NCI-H2171 treated with DMSO at 0.1 percent for 48 hours (cell line): ENCODE data around the gene VCPKMT.
A peak's percentile ranks its signal among the peaks of the same experiment; 100 is the strongest.

ENCODE experiments used
- DNase-seq: peaks from one replicate; lab custom pipeline; 2025; lab: John Stamatoyannopoulos, UW

The VCPKMT gene

DNA sequence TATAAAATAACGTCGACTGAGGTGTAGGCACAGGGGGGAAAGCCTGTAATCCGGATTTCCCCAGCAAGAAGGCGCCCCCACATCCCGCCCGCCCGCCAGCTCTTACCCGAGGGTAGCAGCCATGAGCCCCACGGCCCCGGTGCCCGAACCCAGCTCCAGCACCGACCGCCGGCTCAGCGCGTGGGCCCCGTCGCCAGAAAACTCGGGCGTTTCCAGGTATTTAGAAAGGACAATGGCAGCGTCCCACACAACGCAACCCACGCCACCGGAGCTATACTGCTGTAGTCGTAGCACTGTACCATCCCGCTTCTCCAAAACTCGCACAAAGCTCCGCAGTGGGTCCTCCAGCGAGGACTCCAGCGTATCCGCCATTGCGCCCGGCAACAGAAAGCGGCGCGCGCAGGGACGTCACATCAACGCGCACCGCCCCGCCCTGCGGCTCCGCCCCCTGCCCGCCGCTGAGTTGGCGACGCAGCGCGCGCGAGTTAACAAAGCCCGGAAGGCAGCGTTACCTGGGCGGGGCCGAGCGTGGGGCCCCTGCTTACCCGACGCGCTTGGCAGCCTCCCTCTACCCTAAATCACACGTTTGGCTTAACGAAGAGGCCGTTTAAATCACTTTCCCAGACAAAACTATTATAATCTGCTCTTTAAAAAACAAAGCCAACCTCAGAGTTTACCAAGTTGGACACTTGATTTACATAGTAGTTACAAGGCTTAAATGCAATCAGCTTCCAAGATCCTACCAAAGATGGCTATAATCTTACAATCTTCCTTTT, at the start of gene VCPKMT:
Gene VCPKMT (minus strand): TSS at position 392 of the 776 bp plus-strand sequence. CDS start 20 bp downstream, at position 372.
- peak; percentile 93 for DNase-seq

DNA sequence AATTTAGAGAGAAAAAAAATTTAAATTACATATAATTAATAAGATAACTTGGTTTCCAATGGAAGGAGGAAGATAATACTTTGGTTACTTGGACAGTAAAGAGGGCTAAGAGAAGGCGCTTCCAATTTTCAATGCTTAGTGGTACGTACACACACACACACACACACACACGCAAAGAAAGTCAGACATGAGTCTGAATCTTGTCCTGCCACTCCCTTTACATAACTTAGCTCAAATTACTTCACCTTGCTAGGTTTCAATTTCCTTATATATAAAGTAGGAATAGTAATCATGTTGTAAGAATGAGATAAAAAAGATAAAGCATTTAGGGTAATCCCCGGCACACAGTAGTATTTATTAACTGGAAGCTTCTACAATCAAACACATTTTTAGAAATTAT, 39.7 kb upstream of the VCPKMT start:
- DNase-seq = no peak

DNA sequence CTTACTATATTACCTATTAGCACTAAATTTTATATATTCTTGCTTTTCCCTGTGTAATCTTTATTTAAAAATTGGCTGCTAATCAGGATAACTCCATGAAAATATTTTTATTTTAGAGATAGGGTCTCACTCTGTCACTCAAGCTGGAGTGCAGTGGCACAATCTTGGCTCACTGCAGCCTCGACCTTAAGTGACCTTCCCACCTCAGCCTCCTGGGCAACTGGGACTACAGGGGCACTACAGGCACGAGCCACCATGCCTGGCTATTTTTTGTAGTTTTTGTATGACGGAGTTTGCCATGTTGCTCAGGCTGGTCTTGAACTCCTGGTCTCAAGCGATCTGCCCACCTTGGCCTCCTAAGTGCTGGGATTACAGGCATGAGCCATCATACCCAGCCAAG, 32.4 kb upstream of the VCPKMT start:
- no peak for DNase-seq

DNA sequence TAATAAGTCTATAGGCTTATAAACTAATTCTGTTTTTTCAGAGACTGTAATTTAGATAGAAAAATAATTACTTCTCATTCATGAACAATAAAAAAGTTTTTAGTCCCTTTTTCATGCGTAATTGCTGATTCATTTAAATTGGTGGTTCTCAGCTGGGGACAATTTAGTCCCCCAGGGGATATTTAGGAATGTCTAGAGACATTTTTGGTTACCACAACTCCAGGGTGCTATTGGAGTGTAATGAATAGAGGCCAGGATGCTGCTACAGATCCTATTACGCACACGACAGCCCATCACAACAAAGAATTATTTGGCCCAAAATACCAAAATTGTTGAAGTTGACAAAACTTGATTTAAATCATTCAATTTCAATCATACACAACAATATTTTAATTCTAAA, 22.8 kb upstream of the VCPKMT start:
- peak; percentile 15 for DNase-seq

DNA sequence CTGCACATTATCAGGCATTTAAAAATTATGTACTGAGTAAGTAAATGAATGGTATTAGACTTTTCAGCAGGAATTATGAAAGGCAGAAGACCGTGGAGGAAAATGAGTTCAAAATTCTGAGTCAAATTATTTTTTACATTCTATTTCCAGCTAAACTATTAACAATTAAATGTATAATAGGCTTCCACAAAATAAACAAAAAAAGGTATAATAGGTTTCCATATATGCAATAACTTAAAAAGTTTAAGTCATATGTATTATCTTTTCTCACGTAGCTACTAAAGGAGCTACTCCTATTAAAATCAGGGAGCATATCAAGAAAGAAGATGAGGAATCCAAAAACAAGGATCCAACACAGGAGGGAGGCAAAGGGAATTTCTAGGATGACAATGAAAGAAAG, 11.4 kb upstream of the VCPKMT start:
- DNase-seq = no peak

DNA sequence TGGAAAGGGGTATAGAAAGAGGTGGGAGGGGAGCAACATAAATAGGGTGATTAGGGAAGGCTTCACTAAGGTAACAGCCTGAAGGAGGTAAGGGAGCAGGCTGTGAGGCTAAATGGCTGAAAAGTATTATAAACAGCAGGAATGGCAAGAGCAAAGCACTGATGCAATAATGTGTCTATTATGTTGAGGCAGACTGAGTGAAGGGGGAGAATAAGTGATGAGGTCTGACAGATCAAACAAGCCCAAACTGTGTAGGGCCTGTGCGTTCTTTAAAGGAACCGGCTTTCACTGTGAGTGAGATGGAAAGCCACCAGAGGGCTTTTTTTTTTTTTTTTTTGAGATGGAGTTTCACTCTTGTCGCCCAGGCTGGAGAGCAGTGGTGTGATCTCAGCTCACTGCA, 6.7 kb upstream of the VCPKMT start:
- no peak for DNase-seq

DNA sequence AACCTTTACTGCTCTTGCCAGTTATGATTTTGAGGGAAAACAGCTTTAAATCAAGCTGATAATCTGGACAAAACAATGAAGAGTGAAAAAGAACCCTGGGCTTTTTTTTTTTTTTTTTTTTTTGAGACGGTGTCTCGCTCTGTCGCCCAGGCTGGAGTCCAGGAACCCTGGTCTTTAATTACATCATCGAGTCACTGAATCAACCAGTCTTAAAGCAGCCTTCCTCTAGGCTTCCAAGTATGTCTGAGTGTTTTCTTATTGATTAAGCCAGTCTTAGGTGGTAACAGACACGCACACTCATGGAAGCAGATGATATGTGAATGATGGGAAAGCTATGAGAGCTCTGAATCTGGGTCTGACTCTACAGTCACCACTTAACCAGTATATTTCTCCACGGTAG, 5.9 kb upstream of the VCPKMT start:
- peak; percentile 11 for DNase-seq

DNA sequence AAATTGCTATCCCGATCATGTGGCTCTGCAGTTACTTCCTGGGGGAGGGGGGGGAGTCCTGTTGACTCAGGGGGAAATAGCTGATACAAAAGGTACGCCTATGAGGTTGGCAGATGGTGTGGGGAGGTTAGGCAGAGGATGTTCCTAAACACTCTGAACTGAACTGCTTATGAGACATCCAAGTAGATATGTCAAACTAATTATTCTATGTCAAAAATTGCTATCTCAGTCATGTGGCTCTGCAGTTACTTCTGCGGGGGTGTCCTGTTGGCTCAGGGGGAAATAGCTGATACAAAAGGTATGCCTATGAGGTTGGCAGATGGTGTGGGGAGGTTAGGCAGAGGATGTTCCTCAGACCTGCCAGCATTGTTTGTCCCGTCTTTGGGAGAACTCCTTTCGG, 5.1 kb upstream of the VCPKMT start:
- DNase-seq = peak; percentile 52

DNA sequence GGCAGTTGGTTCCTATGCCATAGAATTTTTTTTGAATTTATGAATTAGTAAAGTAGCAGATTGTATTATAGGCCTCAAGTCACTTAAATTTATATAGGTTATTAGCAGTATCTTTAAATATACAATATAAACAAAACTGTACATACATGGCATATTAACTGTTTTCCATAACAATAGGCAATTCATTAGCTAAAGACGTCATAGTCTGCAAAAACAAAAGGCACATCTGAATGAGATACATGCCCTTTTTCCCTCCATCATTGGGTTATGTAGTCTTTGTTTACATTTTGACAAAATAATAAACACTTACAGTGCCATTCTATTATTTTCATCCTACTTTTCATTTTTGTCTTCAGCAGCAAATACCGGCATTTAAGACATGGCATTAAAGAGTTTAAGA, 1.1 kb upstream of the VCPKMT start:
- no peak for DNase-seq

DNA sequence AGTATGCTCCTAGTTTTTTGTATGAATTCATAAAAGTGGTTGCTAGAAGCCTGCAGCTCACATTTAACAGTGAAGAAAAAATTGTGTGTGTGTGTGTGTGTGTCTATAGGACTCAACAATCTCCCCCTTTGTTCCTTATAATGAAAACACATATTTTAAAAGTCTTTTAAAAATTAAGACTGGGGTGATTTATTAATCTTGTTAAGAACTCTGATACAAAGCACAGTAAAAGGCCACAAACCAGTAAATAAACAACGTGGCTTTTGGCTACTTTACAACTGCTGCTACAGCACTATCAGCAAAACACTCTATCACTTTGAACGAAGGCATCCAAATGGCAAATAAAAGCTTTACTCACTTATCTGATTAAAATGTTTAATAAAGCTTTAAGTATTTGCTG, 594 bp upstream of the VCPKMT start:
- peak; percentile 49 for DNase-seq

DNA sequence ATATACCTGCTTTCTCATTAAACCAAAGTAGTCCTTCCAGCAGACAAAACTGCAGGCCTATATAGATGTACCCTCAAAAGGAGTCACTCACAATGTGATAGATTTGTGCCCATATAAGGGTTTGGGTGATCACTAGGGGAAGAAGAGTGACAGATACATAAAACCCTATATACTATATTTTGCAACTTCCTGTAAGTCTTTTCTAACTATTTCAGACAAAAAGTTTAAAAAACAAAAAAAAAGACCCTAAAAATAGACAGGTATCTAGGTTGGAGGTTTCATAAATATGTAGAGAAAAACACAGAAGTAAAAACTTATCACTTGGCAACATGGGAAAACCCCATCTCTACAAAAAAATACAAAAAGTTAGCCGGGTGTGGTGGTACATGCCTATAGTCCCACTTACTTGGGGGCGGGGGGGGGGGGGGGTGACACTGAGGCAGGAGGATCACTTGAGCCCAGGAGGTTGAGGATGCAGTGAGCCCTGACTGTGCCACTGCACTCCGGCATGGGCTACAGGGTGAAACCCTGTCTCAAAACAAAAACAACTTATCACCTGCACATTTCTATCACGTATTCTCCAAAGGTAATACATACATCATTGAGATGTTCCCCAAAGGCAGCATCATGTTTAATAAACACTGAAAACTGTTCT, 2.9 kb downstream of the VCPKMT start:
- no peak for DNase-seq

DNA sequence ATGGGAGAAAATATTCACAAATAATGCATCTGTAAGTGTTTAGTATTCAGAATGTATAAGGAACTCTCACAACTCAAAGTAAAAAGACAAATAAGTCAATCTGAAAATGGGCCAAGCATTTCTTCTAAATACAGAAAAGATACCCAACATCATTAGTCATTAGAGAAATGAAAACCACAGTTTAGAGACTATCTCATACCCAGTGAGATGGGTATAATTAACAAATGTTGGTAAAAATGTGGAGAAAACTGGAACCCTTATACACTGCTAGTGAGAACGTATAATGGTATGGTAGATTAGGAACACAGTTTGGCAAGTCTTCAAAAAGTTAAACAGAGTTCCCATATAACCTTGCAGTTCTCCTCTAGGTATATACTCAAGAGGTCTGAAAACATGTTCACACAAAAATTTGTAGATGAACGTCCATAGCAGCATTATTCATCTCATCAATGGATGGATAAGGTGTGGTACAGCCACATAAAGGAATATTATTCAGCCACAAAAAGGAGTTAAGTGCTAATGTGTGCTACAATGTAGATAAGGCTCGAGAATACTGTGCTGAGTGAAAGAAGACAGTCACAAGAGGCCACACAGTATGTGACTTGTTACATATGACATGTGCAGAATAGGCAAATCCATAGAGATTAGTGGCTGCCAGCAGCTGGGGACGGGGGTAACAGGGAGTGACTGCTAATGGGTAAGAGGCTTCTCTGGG, 5.9 kb downstream of the VCPKMT start:
- no peak for DNase-seq

DNA sequence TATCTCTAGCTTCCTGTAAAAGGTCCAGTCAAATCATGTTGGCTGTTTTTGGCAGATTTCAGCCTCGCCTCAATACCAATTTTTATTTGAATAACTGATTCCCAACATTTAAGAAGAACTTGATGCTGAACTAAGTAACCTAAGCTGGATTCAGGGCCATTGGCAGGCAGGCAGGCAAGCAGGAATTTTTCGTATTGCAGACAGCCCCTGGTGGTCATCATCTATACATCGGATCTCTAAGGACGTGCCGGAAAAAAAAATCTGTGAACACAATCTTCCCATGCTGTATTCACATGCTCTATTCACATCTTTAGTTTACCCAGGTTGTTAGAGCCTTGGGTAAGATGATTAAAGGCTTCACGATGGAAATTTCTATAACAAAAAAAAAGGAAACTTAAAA, 7.0 kb downstream of the VCPKMT start:
- DNase-seq = peak; percentile 39

DNA sequence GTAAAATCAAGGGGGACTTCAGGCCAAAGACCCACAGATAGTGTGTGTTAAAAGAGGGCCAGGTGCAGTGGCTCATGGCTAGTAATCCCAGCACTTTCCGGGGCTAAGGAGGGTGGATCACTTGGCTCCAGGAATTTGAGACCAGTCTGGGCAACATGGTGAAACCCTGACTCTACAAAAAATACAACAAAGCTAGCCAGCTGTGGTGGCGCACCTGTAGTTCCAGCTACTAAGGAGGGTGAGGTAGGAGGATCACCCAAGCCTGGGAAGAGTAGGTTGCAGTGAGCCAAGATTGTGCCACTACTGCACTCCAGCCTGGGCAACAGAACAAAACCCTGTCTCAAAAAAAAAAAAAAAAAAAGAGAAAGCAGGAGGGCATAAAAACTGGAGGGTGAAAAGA, 8.5 kb downstream of the VCPKMT start:
- DNase-seq = no peak

DNA sequence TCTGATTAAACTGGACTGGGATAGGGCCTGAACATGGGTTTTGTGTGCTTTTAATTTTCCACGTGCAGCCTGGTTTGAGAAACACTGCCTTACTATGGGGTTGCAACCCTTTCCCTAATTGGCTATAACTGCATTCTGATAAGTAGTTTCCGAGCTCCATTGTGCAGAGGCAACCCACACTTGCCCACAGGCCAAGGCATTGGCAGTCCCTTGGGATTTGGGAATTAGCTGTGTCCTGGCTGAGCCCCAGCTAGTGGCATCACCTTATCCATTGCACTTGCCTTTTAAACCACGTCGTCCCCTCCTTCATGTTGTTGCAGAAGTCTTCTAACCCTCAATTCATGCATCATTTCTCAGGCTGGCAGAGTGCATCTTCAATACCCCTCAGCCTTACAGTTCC, 10.2 kb downstream of the VCPKMT start:
- no peak for DNase-seq

DNA sequence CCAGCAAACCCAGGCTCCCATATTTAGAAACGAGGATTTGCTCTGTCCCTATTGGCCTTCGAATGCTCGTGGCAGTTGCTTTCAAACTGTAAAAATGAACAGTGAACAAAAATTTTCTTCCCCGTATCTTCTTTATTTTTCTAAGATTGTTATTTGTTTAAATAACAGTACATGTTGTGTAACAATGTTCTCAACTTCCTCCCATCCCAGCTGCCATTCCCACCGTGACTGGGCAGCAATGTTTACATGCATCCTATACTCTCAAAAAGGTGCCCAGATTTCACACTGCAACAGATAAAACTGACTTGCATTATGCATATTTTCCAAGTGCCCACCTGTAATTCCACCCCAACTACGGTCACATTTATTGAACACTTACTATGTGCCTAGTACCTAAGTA, 12.8 kb downstream of the VCPKMT start:
- DNase-seq = no peak

DNA sequence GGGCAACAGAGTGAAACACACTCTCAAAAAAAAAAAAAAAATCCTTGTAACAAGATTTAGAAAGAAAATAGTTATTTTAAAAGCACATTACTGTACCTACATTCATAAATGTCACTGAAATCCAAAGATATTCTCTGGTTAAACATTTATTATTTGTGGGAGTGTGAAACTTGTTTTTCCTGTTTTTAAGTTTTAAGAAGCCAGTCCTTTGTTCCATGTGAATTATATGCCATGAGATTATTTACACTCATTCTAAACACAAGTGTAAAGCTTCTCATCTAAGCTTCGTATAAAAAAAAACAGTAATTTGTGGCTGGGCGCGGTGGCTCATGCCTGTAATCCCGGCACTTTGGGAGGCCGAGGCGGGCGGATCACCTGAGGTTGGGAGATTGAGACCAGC, 15.0 kb downstream of the VCPKMT start:
- DNase-seq = no peak

DNA sequence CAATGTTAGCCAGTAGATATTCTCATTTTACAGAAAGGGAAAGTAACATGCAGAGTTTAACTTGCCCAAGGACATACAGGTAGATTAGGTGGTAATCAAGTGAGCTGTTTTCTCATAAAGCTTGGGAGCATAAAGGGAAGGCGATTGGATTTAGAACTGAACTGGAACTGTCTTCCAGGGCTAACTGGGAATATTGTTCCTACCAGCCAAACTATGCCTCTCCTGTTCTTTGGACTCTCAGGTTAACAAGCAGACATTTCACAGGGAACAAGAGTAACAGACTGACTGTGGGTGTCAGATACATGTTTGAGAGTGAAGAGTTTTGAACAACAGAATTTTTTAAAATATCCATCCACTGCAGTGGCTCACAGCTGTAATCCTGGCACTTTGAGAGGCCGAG, 15.6 kb downstream of the VCPKMT start:
- DNase-seq = no peak

DNA sequence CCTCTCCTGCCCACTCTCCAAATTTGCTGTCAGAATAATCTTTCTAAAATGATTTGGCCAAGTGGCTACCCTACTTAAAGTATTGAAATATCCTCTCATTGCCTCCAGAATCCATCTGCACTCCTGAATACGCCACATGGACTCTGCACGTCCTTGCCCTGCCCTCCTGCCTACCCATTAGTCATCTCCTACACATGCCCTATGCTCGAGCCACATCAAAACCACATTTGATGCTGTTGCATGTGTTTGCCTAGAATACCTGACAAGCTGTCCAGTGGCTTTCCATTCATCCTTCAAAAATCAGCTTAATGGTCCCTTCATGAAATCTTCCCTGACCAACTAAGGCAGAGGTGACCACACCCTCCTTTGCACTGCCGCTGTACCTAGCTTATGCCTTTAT, 17.0 kb downstream of the VCPKMT start:
- no peak for DNase-seq

DNA sequence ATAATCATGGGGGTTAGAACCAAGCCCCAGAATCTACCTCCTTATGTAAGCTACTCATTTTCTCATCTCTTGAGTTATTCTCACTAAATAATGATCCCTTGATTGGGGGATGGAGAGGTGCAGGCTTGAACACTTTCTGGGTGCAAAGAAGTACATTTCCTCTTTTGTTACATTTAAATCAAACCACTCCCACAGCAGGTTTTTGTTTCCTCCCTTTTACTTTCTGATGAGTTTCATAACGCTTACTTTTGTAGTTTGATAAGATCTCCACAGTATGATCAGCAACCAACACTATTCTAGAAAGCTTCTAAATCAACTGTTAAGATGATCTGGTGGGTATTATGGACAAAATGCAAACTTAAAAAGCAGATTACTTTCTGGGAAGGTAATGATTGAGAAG, 20.5 kb downstream of the VCPKMT start:
- DNase-seq = no peak

DNA sequence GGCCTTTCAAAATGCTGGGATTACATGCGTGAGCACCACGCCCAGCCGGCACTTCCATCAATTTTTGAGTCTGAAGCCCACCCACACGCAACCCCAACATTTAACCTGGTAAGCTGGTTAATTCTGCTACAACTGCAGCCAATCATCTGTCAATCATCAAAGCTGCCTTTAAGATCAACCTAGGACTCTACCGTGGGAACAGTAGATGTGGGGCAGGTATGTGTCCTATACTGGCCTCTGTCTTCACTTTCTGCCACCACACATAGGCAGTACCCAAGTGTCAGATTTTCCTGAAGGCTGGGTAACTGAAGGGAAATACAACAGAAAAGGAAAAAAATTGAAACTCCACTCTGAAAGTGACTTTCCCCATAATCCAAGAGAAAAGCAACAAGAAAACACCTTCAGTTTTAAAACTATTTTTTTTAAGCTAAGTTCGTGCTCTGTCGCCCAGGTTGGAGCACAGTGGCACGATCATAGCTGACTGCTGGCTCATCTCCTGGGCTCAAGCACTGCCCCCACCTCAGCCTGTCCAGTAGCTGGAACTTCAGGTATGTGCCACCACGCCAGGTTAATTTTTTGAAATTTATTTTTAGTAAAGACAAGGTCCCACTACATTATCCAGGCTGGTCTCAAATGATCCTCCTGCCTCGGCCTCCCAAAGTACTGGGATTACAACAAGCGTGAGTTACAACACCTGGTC, 22.2 kb downstream of the VCPKMT start:
- DNase-seq = no peak

DNA sequence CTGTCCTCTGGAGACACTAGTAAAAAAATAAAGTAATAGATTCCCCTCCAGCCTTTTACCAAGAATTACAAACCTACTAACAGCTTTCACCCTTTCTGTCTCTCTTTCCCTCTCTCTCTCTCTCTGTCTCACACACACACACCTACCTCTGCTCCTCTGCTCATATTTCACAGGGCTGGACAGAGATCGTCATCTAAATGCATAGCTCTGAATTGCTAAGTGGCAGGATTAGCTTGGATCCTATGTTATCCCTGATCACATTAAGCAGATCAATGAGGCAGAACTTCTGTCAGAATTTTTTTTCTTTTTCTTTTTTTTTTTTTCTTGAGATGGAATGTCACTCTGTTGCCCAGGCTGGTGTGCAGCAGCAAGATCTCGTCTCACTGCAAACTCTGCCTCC, 22.9 kb downstream of the VCPKMT start:
- DNase-seq = no peak
